Transverse colon (tissue), 3 donors: ENCODE data around the gene PPP1R14C.

Source experiments
- CTCF ChIP-seq, 5 experiments: fragments of 200-600 bp in 3 of 5; fragments of 450-650 bp in 2 of 5; sonication (generic) in 3 of 5; IDR thresholded peaks; 1 replicate in 2 of 5; 2 replicates in 3 of 5; pipeline ENCODE4 v1.5.1; 2016 to 2017; ENCODE audit warnings: antibody characterized with exemption in 5 of 5, inconsistent platforms in 3 of 5, mild to moderate bottlenecking in 2 of 5, moderate library complexity in 1 of 5
- POLR2A ChIP-seq: fragments of 450-650 bp; IDR thresholded peaks from one replicate; pipeline ENCODE4 v1.6.1; 2016; ENCODE audit warnings: antibody characterized with exemption, mild to moderate bottlenecking, moderate library complexity

- TF ChIP-seq CTCF (IDR thresholded peaks at IDR 0.05) (no peak), POLR2A (no peak)
Measured at GRCh38 chr6:150220634-150221551, 78.0 kb downstream of the PPP1R14C start.
